ENCODE results near the gene PHYH. TPM values are rescaled to one million over a fixed set of nuclear protein-coding genes. Genes with fewer than 3 reads are reported as not detected.
A peak's percentile ranks its signal among the peaks of the same experiment; 100 is the strongest.
"Not testable (repeated sequence)": the region's sequence is repeated elsewhere in the genome, so short reads cannot be mapped to it uniquely, and the experiment has no call there.

Gene PHYH
- total and polyA plus RNA-seq, 5 donors: 70.7 to 138 (median 89.1) TPM

GRCh38 chr10:13298748-13299436 lies 972 bp downstream of the PHYH start:
- Histone ChIP-seq H3K4me3 (ENCODE audit: low read length) (peak overlapping the region; percentile 75), H3K4me1 (ENCODE audit: control insufficient read depth, insufficient read depth, low read length) (peaks cover 2% of the 10 kb centered on the region), H3K27me3 (ENCODE audit: control insufficient read depth, insufficient read depth) (no peaks in the 10 kb centered on the region), H3K27ac (ENCODE audit: low read length) (peak overlapping the region; percentile 95), H3K9me3 (ENCODE audit: control insufficient read depth, low read length) (no peaks in the 10 kb centered on the region)
- DNase-seq (no peak), ATAC-seq (no peak)
- intact Hi-C loops (cut with DNase I): no loop called here
- 40% methylated on average over 20 of the region's 20 CpGs for WGBS

DNA sequence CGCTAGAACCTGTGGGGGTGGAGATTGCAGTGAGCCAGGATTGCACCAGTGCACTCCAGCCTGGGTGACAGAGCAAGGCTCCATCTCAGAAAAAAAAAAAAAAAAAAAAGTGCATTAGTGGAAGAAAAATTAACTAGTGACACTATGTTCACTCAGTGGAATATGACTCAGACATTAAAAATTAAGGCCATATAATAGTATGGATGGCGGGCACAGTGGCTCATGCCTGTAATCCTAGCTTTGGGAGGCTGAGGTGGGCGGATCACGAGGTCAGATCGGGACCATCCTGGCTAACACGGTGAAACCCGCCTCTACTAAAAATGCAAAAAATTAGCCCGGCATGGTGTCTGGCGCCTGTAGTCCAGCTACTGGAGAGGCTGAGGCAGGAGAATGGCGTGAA lies 3.4 kb downstream of the PHYH start:
- peaks cover 2% of the 10 kb centered on the region for H3K4me1 ChIP-seq (ENCODE audit: control insufficient read depth, insufficient read depth, low read length)
- intact Hi-C loops (cut with DNase I): no loop called here
- WGBS: 95% methylated on average over 10 of the region's 10 CpGs
- H3K27ac ChIP-seq (ENCODE audit: low read length): no peak overlapping the region
- no peaks in the 10 kb centered on the region for H3K27me3 ChIP-seq (ENCODE audit: control insufficient read depth, insufficient read depth)
- no peak for ATAC-seq
- H3K4me3 ChIP-seq (ENCODE audit: low read length): no peak overlapping the region
- no peaks in the 10 kb centered on the region for H3K9me3 ChIP-seq (ENCODE audit: control insufficient read depth, low read length)
- DNase-seq: no peak

GRCh38 chr10:13294784-13295183 lies 5.1 kb downstream of the PHYH start:
- H3K9me3 ChIP-seq (ENCODE audit: control insufficient read depth, low read length): no peaks in the 10 kb centered on the region
- intact Hi-C loops (cut with DNase I): no loop called here
- H3K27ac ChIP-seq (ENCODE audit: low read length): no peak overlapping the region
- no peak overlapping the region for H3K4me3 ChIP-seq (ENCODE audit: low read length)
- H3K4me1 ChIP-seq (ENCODE audit: control insufficient read depth, insufficient read depth, low read length): no peaks in the 10 kb centered on the region
- DNase-seq (no peak), ATAC-seq (no peak)
- 96% methylated on average over 2 of the region's 2 CpGs for WGBS
- H3K27me3 ChIP-seq (ENCODE audit: control insufficient read depth, insufficient read depth): no peaks in the 10 kb centered on the region

GRCh38 chr10:13291821-13292773 lies 7.8 kb downstream of the PHYH start:
- no peak overlapping the region for H3K4me3 ChIP-seq (ENCODE audit: low read length)
- H3K27ac ChIP-seq (ENCODE audit: low read length): no peak overlapping the region
- H3K4me1 ChIP-seq (ENCODE audit: control insufficient read depth, insufficient read depth, low read length): no peaks in the 10 kb centered on the region
- WGBS: 94% methylated on average over 19 of the region's 19 CpGs
- ATAC-seq: no peak
- intact Hi-C loops (cut with DNase I): no loop called here
- H3K9me3 ChIP-seq (ENCODE audit: control insufficient read depth, low read length): no peaks in the 10 kb centered on the region
- no peaks in the 10 kb centered on the region for H3K27me3 ChIP-seq (ENCODE audit: control insufficient read depth, insufficient read depth)
- no peak for DNase-seq

DNA sequence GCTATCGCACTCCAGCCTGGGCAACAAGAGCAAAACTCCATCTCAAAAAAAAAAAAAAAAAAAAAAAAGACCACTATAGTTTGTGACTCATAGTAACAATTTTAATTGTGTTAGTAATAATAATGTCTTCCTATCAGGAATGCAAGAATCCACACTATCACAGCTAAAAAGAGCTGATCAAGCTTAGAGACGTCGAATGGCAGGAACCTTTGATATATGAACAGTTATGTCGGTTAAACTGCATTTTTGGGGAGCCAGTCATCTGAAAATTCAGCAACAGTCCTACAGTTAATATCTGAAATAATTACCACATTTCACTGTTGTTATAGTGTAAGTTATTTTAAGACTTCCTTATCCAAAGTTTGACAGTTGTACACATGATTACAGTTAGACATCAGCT lies 8.8 kb downstream of the PHYH start:
- ATAC-seq: no peak
- intact Hi-C loops (cut with DNase I): no loop called here
- H3K9me3 ChIP-seq (ENCODE audit: control insufficient read depth, low read length): no peaks in the 10 kb centered on the region
- H3K27ac ChIP-seq (ENCODE audit: low read length): no peak overlapping the region
- WGBS: 88% methylated on average over 4 of the region's 4 CpGs
- no peak for DNase-seq
- no peaks in the 10 kb centered on the region for H3K27me3 ChIP-seq (ENCODE audit: control insufficient read depth, insufficient read depth)
- H3K4me3 ChIP-seq (ENCODE audit: low read length): no peak overlapping the region
- no peaks in the 10 kb centered on the region for H3K4me1 ChIP-seq (ENCODE audit: control insufficient read depth, insufficient read depth, low read length)

- H3K27me3 ChIP-seq (ENCODE audit: control insufficient read depth, insufficient read depth): no peaks in the 10 kb centered on the region
- no peak overlapping the region for H3K4me3 ChIP-seq (ENCODE audit: low read length)
- DNase-seq: no peak
- ATAC-seq: no peak
- H3K9me3 ChIP-seq (ENCODE audit: control insufficient read depth, low read length): no peaks in the 10 kb centered on the region
- no peak overlapping the region for H3K27ac ChIP-seq (ENCODE audit: low read length)
- 96% methylated on average over 4 of the region's 4 CpGs for WGBS
- H3K4me1 ChIP-seq (ENCODE audit: control insufficient read depth, insufficient read depth, low read length): no peaks in the 10 kb centered on the region
- intact Hi-C loops (cut with DNase I): no loop called here
These were observed 15.8 kb downstream of the PHYH start for GRCh38 chr10:13284050-13284449.

DNA sequence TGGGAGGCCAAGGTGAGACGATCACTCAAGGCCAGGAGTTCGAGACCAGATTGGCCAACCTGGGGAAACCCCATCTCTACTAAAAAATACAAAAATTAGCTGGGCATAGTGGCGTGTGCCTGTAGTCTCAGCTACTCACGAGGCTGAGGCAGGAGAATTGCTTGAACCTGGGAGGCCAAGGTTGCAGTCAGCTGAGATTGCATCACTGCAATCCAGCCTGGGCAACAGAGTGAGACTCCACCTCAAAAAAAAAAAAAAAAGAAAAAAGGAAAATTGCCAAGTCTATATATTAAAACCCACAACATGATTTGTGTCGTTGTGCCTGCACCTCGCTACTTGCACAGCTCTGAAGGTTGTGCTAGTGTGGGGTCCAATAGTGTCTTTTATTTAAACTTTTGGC lies 17.5 kb downstream of the PHYH start:
- H3K27me3 ChIP-seq (ENCODE audit: control insufficient read depth, insufficient read depth); H3K27ac ChIP-seq (ENCODE audit: low read length); H3K9me3 ChIP-seq (ENCODE audit: control insufficient read depth, low read length); ATAC-seq; DNase-seq; H3K4me1 ChIP-seq (ENCODE audit: control insufficient read depth, insufficient read depth, low read length); H3K4me3 ChIP-seq (ENCODE audit: low read length); intact Hi-C loops (cut with DNase I): not testable (repeated sequence)
- 94% methylated on average over 6 of the region's 6 CpGs for WGBS

- Histone ChIP-seq H3K4me1 (ENCODE audit: control insufficient read depth, insufficient read depth, low read length) (peaks cover 2% of the 10 kb centered on the region), H3K27ac (ENCODE audit: low read length) (no peak overlapping the region), H3K27me3 (ENCODE audit: control insufficient read depth, insufficient read depth) (no peaks in the 10 kb centered on the region), H3K9me3 (ENCODE audit: control insufficient read depth, low read length) (no peaks in the 10 kb centered on the region), H3K4me3 (ENCODE audit: low read length) (no peak overlapping the region)
- intact Hi-C loops (cut with DNase I): no loop called here
- ATAC-seq (no peak), DNase-seq (no peak)
- 49% methylated on average over 4 of the region's 4 CpGs for WGBS
These were observed 23.0 kb downstream of the PHYH start for GRCh38 chr10:13276749-13277365.

- DNase-seq; H3K4me3 ChIP-seq (ENCODE audit: low read length); H3K9me3 ChIP-seq (ENCODE audit: control insufficient read depth, low read length); intact Hi-C loops (cut with DNase I); H3K27ac ChIP-seq (ENCODE audit: low read length); ATAC-seq; H3K4me1 ChIP-seq (ENCODE audit: control insufficient read depth, insufficient read depth, low read length); H3K27me3 ChIP-seq (ENCODE audit: control insufficient read depth, insufficient read depth): not testable (repeated sequence)
- WGBS: 98% methylated on average over 11 of the region's 11 CpGs
These were observed 23.7 kb downstream of the PHYH start for GRCh38 chr10:13276146-13276545.

DNA sequence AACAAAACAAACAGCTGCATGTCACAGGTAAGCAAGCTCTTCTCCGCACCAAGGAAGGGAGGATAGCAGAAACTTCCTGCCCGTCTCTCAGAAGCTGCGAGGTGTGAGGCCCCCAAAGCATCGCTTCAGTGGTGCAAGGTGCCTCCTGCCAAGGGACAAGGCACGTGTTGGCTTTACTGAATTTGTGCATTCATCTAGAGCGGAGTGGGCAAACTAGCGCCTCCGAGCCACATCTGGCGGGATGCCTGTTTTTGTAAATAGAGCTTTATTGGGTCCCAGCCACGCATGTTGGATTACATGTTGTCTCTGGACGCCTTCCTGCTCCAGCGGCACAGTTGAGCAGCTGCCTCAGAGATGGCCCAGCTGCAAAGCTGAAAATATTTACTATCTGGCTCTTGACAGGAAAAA lies 27.7 kb downstream of the PHYH start:
- H3K4me1 ChIP-seq (ENCODE audit: control insufficient read depth, insufficient read depth, low read length): peaks cover 2% of the 10 kb centered on the region
- ATAC-seq (peak; percentile 58 to 80), DNase-seq (peak; percentile 61 to 85 (median 83))
- H3K4me3 ChIP-seq (ENCODE audit: low read length): peak overlapping the region; percentile 2
- no peaks in the 10 kb centered on the region for H3K27me3 ChIP-seq (ENCODE audit: control insufficient read depth, insufficient read depth)
- 54% methylated on average over 12 of the region's 12 CpGs for WGBS
- H3K27ac ChIP-seq (ENCODE audit: low read length): no peak overlapping the region
- intact Hi-C loops (cut with DNase I): no loop called here
- H3K9me3 ChIP-seq (ENCODE audit: control insufficient read depth, low read length): no peaks in the 10 kb centered on the region
